GM18951 (cell line): ENCODE data around the gene ABHD17B.
"Not testable (repeated sequence)": the region's sequence is repeated elsewhere in the genome, so short reads cannot be mapped to it uniquely, and the experiment has no call there.

Source experiments
- POLR2A ChIP-seq: IDR thresholded peaks from 4 replicates; pipeline ENCODE4 v1.6.1; 2011; ENCODE audit warnings: mild to moderate bottlenecking; ENCODE audit not compliant: insufficient read length, insufficient read depth; ENCODE audit errors: extremely low read depth
- in situ Hi-C: fragments of 300-500 bp; cut with MboI; formaldehyde crosslinking; loops from one replicate; pipeline ENCODE4 v1.12.0; 2022; ENCODE audit warnings: low sequenced_read_pairs, mixed read lengths, inconsistent platforms; ENCODE audit not compliant: unreplicated experiment

Gene ABHD17B

GRCh38 chr9:71904076-71904475, 6.9 kb downstream of the ABHD17B start:
- in situ Hi-C loops, result no loop called here
- no peak for TF ChIP-seq POLR2A

- no peak for TF ChIP-seq POLR2A
- in situ Hi-C loops, result no loop called here
Observed at GRCh38 chr9:71901695-71902597, 9.0 kb downstream of the ABHD17B start.

GRCh38 chr9:71898756-71899155, 12.2 kb downstream of the ABHD17B start:
- in situ Hi-C loops, result not testable (repeated sequence)

- TF ChIP-seq POLR2A, result no peak
- in situ Hi-C loops, result no loop called here
Observed at GRCh38 chr9:71897577-71897976, 13.4 kb downstream of the ABHD17B start.

- in situ Hi-C loops, result no loop called here
- TF ChIP-seq POLR2A, result no peak
Observed at GRCh38 chr9:71896761-71897160, 14.2 kb downstream of the ABHD17B start.

GRCh38 chr9:71895955-71896354, 15.0 kb downstream of the ABHD17B start:
- no peak for TF ChIP-seq POLR2A
- in situ Hi-C loops, result no loop called here

- in situ Hi-C loops, result no loop called here
- no peak for TF ChIP-seq POLR2A
Observed at GRCh38 chr9:71895117-71895516, 15.9 kb downstream of the ABHD17B start.

- no peak for TF ChIP-seq POLR2A
- in situ Hi-C loops, result no loop called here
Observed at GRCh38 chr9:71891557-71892189, 19.3 kb downstream of the ABHD17B start.

- no peak for TF ChIP-seq POLR2A
Observed at GRCh38 chr9:71890042-71890679, 20.8 kb downstream of the ABHD17B start.

GRCh38 chr9:71887362-71887761, 23.6 kb downstream of the ABHD17B start:
- in situ Hi-C loops, result no loop called here
- no peak for TF ChIP-seq POLR2A

More at GRCh38 chr9:71890042-71890679, 20.8 kb downstream of the ABHD17B start:
- in situ Hi-C loops, result no loop called here

GRCh38 chr9:71886541-71886940, 24.5 kb downstream of the ABHD17B start:
- in situ Hi-C loops, result no loop called here
- no peak for TF ChIP-seq POLR2A

GRCh38 chr9:71886015-71886414, 25.0 kb downstream of the ABHD17B start:
- in situ Hi-C loops, result no loop called here
- TF ChIP-seq POLR2A, result no peak

GRCh38 chr9:71885467-71885866, 25.5 kb downstream of the ABHD17B start:
- in situ Hi-C loops, result no loop called here
- TF ChIP-seq POLR2A, result no peak
